HepG2 (cell line): ENCODE results near the gene PODN. TPM values are rescaled to one million over a fixed set of nuclear protein-coding genes. Genes with fewer than 3 reads are reported as not detected.

Experiments used
- ATRX ChIP-seq: sonication (generic); formaldehyde crosslinking; IDR thresholded peaks from 2 replicates; pipeline ENCODE4 v1.4.0; 2020; ENCODE audit warnings: missing genetic modification reagents, borderline replicate concordance
- EP300 ChIP-seq, 3 experiments: sonication (generic) in 1 of 3; formaldehyde crosslinking in 1 of 3; IDR thresholded peaks; 2 replicates each; pipeline versions ENCODE4 v1.5.1 to v1.6.1; 2011 to 2020; ENCODE audit warnings: low read depth in 2 of 3, low read length in 2 of 3, borderline replicate concordance in 1 of 3, improper control_type of control experiment in 1 of 3, mild to moderate bottlenecking in 1 of 3, missing genetic modification reagents in 1 of 3, moderate library complexity in 1 of 3
- NRL ChIP-seq: sonication (generic); formaldehyde crosslinking; IDR thresholded peaks from 2 replicates; pipeline ENCODE4 v1.5.0; 2020; ENCODE audit warnings: missing genetic modification reagents, mild to moderate bottlenecking, moderate library complexity, borderline replicate concordance
- ZNF83 ChIP-seq: sonication (generic); formaldehyde crosslinking; IDR thresholded peaks from 2 replicates; pipeline ENCODE4 v1.4.0; 2020; ENCODE audit warnings: missing genetic modification reagents, mild to moderate bottlenecking, borderline replicate concordance
- polyA plus RNA-seq, 8 experiments: library from polyadenylated mRNA; depleted of rRNA in 3 of 8; stranded (reverse) in 7 of 8; unstranded in 1 of 8; fragments of >200 nt; fragmentation: Illumina TruSeq in 4 of 8; extraction: Trizol in 4 of 8; gene quantifications; 2 replicates each; pipeline versions ENCODE4 v1.2.1 to v1.2.3, GENCODE V29; 2011 to 2016; ENCODE audit warnings: low read depth in 4 of 8, missing spikeins in 1 of 8, mixed read lengths in 1 of 8; ENCODE audit not compliant: insufficient read depth in 1 of 8
- total RNA-seq, 5 experiments: library from RNA; depleted of rRNA; stranded (reverse); fragments of >200 nt; fragmentation: Illumina TruSeq; extraction: Trizol; gene quantifications; 2 replicates each; pipeline ENCODE4 v1.2.3, GENCODE V29; 2016; ENCODE audit warnings: low read depth in 1 of 5
- TF ChIP-seq, protein P1 (sequence below), 2 experiments: sonication (generic) in 1 of 2; formaldehyde crosslinking in 1 of 2; IDR thresholded peaks; 2 replicates each; pipeline versions ENCODE4 v1.6.1 to v1.9.0; 2014 to 2022; ENCODE audit warnings: antibody characterized with exemption in 1 of 2, borderline replicate concordance in 1 of 2, inconsistent platforms in 1 of 2, low read depth in 1 of 2, missing genetic modification reagents in 1 of 2
- TF ChIP-seq, protein P2 (sequence below): sonication (generic); formaldehyde crosslinking; IDR thresholded peaks from 2 replicates; pipeline ENCODE4 v1.5.0; 2020; ENCODE audit warnings: mild to moderate bottlenecking, missing genetic modification reagents
- TF ChIP-seq, protein P3 (sequence below): fragments of 450-650 bp; IDR thresholded peaks from 2 replicates; pipeline ENCODE4 v1.6.1; 2017; ENCODE audit warnings: mild to moderate bottlenecking

Gene PODN
- total and polyA plus RNA-seq, 2 of the 13 experiments (the other 11 are each of a cell fraction or from before 2014, with no cell fraction given): 0.13 TPM; not detected in 1

DNA sequence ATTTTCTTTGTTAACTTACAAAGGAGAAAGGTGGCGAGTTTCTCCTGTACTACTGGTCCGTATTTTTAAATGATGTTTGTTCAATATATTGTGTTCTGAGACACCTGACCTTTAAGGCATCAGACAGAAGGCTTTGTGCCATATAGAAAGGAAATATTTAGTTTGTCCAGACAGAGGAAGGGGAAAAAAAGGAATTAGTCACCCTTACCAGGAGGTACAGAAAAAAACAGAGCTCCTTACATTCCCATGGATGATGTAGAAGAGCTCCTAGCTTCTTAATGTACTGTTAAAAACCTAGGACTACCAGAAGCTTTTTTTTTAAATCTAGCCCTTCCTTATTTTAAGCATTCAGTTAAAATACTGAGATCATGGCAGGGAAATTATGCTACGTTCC is 12.4 kb upstream of the PODN start (continued):
- TF ChIP-seq, protein P1, sequence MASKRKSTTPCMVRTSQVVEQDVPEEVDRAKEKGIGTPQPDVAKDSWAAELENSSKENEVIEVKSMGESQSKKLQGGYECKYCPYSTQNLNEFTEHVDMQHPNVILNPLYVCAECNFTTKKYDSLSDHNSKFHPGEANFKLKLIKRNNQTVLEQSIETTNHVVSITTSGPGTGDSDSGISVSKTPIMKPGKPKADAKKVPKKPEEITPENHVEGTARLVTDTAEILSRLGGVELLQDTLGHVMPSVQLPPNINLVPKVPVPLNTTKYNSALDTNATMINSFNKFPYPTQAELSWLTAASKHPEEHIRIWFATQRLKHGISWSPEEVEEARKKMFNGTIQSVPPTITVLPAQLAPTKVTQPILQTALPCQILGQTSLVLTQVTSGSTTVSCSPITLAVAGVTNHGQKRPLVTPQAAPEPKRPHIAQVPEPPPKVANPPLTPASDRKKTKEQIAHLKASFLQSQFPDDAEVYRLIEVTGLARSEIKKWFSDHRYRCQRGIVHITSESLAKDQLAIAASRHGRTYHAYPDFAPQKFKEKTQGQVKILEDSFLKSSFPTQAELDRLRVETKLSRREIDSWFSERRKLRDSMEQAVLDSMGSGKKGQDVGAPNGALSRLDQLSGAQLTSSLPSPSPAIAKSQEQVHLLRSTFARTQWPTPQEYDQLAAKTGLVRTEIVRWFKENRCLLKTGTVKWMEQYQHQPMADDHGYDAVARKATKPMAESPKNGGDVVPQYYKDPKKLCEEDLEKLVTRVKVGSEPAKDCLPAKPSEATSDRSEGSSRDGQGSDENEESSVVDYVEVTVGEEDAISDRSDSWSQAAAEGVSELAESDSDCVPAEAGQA (IDR thresholded peaks at IDR 0.05; ENCODE audit: low read depth): no peak
- TF ChIP-seq, protein P1 (CRISPR knock-in tag; IDR thresholded peaks at IDR 0.05; ENCODE audit: borderline replicate concordance): no peak
- TF ChIP-seq, protein P2, sequence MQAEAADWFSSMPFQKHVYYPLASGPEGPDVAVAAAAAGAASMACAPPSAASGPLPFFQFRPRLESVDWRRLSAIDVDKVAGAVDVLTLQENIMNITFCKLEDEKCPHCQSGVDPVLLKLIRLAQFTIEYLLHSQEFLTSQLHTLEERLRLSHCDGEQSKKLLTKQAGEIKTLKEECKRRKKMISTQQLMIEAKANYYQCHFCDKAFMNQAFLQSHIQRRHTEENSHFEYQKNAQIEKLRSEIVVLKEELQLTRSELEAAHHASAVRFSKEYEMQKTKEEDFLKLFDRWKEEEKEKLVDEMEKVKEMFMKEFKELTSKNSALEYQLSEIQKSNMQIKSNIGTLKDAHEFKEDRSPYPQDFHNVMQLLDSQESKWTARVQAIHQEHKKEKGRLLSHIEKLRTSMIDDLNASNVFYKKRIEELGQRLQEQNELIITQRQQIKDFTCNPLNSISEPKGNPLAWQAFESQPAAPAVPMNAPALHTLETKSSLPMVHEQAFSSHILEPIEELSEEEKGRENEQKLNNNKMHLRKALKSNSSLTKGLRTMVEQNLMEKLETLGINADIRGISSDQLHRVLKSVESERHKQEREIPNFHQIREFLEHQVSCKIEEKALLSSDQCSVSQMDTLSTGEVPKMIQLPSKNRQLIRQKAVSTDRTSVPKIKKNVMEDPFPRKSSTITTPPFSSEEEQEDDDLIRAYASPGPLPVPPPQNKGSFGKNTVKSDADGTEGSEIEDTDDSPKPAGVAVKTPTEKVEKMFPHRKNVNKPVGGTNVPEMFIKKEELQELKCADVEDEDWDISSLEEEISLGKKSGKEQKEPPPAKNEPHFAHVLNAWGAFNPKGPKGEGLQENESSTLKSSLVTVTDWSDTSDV (CRISPR knock-in tag): no peak
- no peak for TF ChIP-seq ZNF83 (CRISPR knock-in tag)
- TF ChIP-seq NRL (CRISPR knock-in tag): no peak
- no peak for TF ChIP-seq EP300 (IDR thresholded peaks at IDR 0.05; ENCODE audit: low read depth in 2 of 2, low read length in 2 of 2)
- TF ChIP-seq EP300 (CRISPR knock-in tag; IDR thresholded peaks at IDR 0.05; ENCODE audit: borderline replicate concordance): no peak
- TF ChIP-seq, protein P3, sequence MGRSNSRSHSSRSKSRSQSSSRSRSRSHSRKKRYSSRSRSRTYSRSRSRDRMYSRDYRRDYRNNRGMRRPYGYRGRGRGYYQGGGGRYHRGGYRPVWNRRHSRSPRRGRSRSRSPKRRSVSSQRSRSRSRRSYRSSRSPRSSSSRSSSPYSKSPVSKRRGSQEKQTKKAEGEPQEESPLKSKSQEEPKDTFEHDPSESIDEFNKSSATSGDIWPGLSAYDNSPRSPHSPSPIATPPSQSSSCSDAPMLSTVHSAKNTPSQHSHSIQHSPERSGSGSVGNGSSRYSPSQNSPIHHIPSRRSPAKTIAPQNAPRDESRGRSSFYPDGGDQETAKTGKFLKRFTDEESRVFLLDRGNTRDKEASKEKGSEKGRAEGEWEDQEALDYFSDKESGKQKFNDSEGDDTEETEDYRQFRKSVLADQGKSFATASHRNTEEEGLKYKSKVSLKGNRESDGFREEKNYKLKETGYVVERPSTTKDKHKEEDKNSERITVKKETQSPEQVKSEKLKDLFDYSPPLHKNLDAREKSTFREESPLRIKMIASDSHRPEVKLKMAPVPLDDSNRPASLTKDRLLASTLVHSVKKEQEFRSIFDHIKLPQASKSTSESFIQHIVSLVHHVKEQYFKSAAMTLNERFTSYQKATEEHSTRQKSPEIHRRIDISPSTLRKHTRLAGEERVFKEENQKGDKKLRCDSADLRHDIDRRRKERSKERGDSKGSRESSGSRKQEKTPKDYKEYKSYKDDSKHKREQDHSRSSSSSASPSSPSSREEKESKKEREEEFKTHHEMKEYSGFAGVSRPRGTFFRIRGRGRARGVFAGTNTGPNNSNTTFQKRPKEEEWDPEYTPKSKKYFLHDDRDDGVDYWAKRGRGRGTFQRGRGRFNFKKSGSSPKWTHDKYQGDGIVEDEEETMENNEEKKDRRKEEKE: no peak
- TF ChIP-seq ATRX (CRISPR knock-in tag): no peak
